IMR-90 (cell line): ENCODE measurements around the gene SSX4B. TPM values are rescaled to one million over a fixed set of nuclear protein-coding genes. Genes with fewer than 3 reads are reported as not detected.

Source experiments
- ATAC-seq: fragments of 200-7000 bp; cut with Tn5 transposase; 2 replicates; pipeline ENCODE4 v1.9.1; 2020; ENCODE audit warnings: low read depth, mild to moderate bottlenecking, moderate library complexity
- BruUV-seq: library from RNA; stranded (reverse); fragments of 400-500 nt; replicated peaks from 2 replicates; lab custom pipeline; 2021; lab: Mats Ljungman, UMichigan
- CTCF ChIA-PET: fragments of 300-600 bp; formaldehyde crosslinking; extraction: SDS; loops from one replicate; lab custom pipeline; 2021; ENCODE audit warnings: antibody characterized with exemption; lab: Yijun Ruan, JAX
- POLR2A ChIA-PET: fragments of 300-600 bp; sonication (Branson Sonifier 250); formaldehyde crosslinking; loops from one replicate; lab custom pipeline; 2022; ENCODE audit warnings: antibody characterized with exemption; ENCODE audit not compliant: unreplicated experiment; lab: Charles Lee
- DNase-seq: peaks from one replicate; pipeline ENCODE4 v3.0.0; 2013
- H2AFZ ChIP-seq: replicated peaks from 2 replicates; pipeline ENCODE3; 2013; ENCODE audit warnings: low read length, mild to moderate bottlenecking; ENCODE audit not compliant: poor library complexity
- H2AK5ac ChIP-seq: 2 replicates; pipeline ENCODE4 v1.6.1; 2013; ENCODE audit warnings: low read depth, low read length, inconsistent platforms
- H2AK9ac ChIP-seq: replicated peaks from 2 replicates; pipeline ENCODE3; 2013; ENCODE audit warnings: mild to moderate bottlenecking, low read depth, low read length, moderate library complexity; ENCODE audit not compliant: poor library complexity
- H2BK120ac ChIP-seq: 2 replicates; pipeline ENCODE4 v1.6.1; 2013; ENCODE audit warnings: low read depth, low read length, inconsistent platforms
- H2BK15ac ChIP-seq: 3 replicates; pipeline ENCODE4 v1.6.1; 2013; ENCODE audit warnings: low read depth, low read length, inconsistent platforms
- H2BK20ac ChIP-seq: 2 replicates; pipeline ENCODE4 v1.6.1; 2013; ENCODE audit warnings: low read depth, mild to moderate bottlenecking, inconsistent platforms, low read length, moderate library complexity
- H2BK5ac ChIP-seq: 2 replicates; pipeline ENCODE4 v1.6.1; 2013; ENCODE audit warnings: mild to moderate bottlenecking, low read depth, low read length, inconsistent platforms; ENCODE audit not compliant: poor library complexity, severe bottlenecking
- H3K14ac ChIP-seq: replicated peaks from 2 replicates; pipeline ENCODE4 v1.6.1; 2013; ENCODE audit warnings: low read depth, low read length, inconsistent platforms
- H3K18ac ChIP-seq: 2 replicates; pipeline ENCODE4 v1.6.1; 2013; ENCODE audit warnings: low read depth, low read length, control low read depth
- H3K23ac ChIP-seq: 2 replicates; pipeline ENCODE4 v1.6.1; 2013; ENCODE audit warnings: low read depth, low read length, inconsistent platforms
- H3K27ac ChIP-seq: 2 replicates; pipeline ENCODE4 v1.5.1; 2013; ENCODE audit warnings: mild to moderate bottlenecking, control low read depth, low read length; ENCODE audit not compliant: insufficient read depth
- H3K27me3 ChIP-seq: 2 replicates; pipeline ENCODE4 v1.6.1; 2013; ENCODE audit warnings: low read length; ENCODE audit not compliant: control insufficient read depth, insufficient read depth
- H3K36me3 ChIP-seq: 2 replicates; pipeline ENCODE4 v1.6.1; 2013; ENCODE audit warnings: low read length, mixed read lengths; ENCODE audit not compliant: control insufficient read depth, insufficient read depth
- H3K4ac ChIP-seq: 2 replicates; pipeline ENCODE4 v1.6.1; 2013; ENCODE audit warnings: low read depth, low read length, inconsistent platforms
- H3K4me1 ChIP-seq: 2 replicates; pipeline ENCODE4 v1.6.1; 2013; ENCODE audit warnings: low read length, mixed read lengths; ENCODE audit not compliant: control insufficient read depth, insufficient read depth
- H3K4me2 ChIP-seq: 2 replicates; pipeline ENCODE4 v1.6.1; 2013; ENCODE audit warnings: low read depth, mild to moderate bottlenecking, control low read depth, low read length, moderate library complexity
- H3K4me3 ChIP-seq: 2 replicates; pipeline ENCODE4 v1.5.1; 2013; ENCODE audit warnings: low read depth, mild to moderate bottlenecking, control low read depth, low read length, moderate library complexity; ENCODE audit not compliant: insufficient read depth
- H3K56ac ChIP-seq: 2 replicates; pipeline ENCODE4 v1.6.1; 2013; ENCODE audit warnings: low read length, inconsistent platforms; ENCODE audit not compliant: insufficient read depth; ENCODE audit errors: extremely low read depth
- H3K79me1 ChIP-seq, 2 experiments: 2 replicates each; pipeline ENCODE4 v1.6.1; 2013; ENCODE audit warnings: low read length in 2 of 2, inconsistent platforms in 1 of 2, low read depth in 1 of 2
- H3K9ac ChIP-seq: 2 replicates; pipeline ENCODE4 v1.6.1; 2013; ENCODE audit warnings: low read depth, low read length, control low read depth
- H3K9me1 ChIP-seq: 2 replicates; pipeline ENCODE4 v1.6.1; 2013; ENCODE audit warnings: low read length, inconsistent platforms; ENCODE audit not compliant: insufficient read depth
- H3K9me3 ChIP-seq: 2 replicates; pipeline ENCODE4 v1.6.1; 2013; ENCODE audit warnings: low read length; ENCODE audit not compliant: control insufficient read depth, insufficient read depth
- H4K20me1 ChIP-seq: 2 replicates; pipeline ENCODE4 v1.6.1; 2013; ENCODE audit warnings: low read length, inconsistent platforms; ENCODE audit not compliant: insufficient read depth
- H4K5ac ChIP-seq: 2 replicates; pipeline ENCODE4 v1.6.1; 2013; ENCODE audit warnings: mild to moderate bottlenecking, low read depth, low read length, control low read depth
- H4K8ac ChIP-seq, 2 experiments: 2 replicates each; pipeline ENCODE4 v1.6.1; 2013; ENCODE audit warnings: low read depth in 2 of 2, low read length in 2 of 2, control low read depth in 1 of 2, inconsistent platforms in 1 of 2
- H4K91ac ChIP-seq: 2 replicates; pipeline ENCODE4 v1.6.1; 2013; ENCODE audit warnings: low read depth, low read length, inconsistent platforms; ENCODE audit not compliant: insufficient read depth
- BHLHE40 ChIP-seq: fragments of 150-350 bp; IDR thresholded peaks from 2 replicates; pipeline ENCODE4 v1.6.1; 2016; ENCODE audit warnings: mild to moderate bottlenecking, low read depth, low read length
- CEBPB ChIP-seq: IDR thresholded peaks from 2 replicates; pipeline ENCODE4 v1.6.1; 2012; ENCODE audit warnings: low read depth, low read length, improper control_type of control experiment
- CHD1 ChIP-seq: IDR thresholded peaks from 2 replicates; pipeline ENCODE4 v1.6.1; 2012; ENCODE audit warnings: low read depth, low read length, improper control_type of control experiment
- FOS ChIP-seq: fragments of 150-350 bp; IDR thresholded peaks from 2 replicates; pipeline ENCODE4 v1.6.1; 2016; ENCODE audit warnings: low read depth, low read length
- MAFK ChIP-seq: IDR thresholded peaks from 2 replicates; pipeline ENCODE4 v1.6.1; 2012; ENCODE audit warnings: low read depth, low read length, improper control_type of control experiment
- MAZ ChIP-seq: IDR thresholded peaks from 2 replicates; pipeline ENCODE4 v1.6.1; 2012; ENCODE audit warnings: low read depth, mild to moderate bottlenecking, low read length, improper control_type of control experiment, moderate library complexity, borderline replicate concordance
- NFE2L2 ChIP-seq: fragments of 150-350 bp; IDR thresholded peaks from 2 replicates; pipeline ENCODE4 v1.6.1; 2016; ENCODE audit warnings: low read depth, mild to moderate bottlenecking, low read length
- POLR2A ChIP-seq: IDR thresholded peaks from 2 replicates; pipeline ENCODE4 v1.6.1; 2012; ENCODE audit warnings: mild to moderate bottlenecking, low read depth, low read length
- RCOR1 ChIP-seq: IDR thresholded peaks from 2 replicates; pipeline ENCODE4 v1.6.1; 2012; ENCODE audit warnings: mild to moderate bottlenecking, low read length, improper control_type of control experiment; ENCODE audit not compliant: insufficient replicate concordance
- RFX5 ChIP-seq: IDR thresholded peaks from 2 replicates; pipeline ENCODE4 v1.8.0; 2012; ENCODE audit warnings: low read depth, mild to moderate bottlenecking, low read length, moderate library complexity
- SMC3 ChIP-seq: fragments of 150-350 bp; IDR thresholded peaks from 2 replicates; pipeline ENCODE4 v1.6.1; 2016; ENCODE audit warnings: low read depth, mild to moderate bottlenecking, antibody characterized with exemption, low read length, moderate library complexity
- WGBS, 2 experiments: methylation state at CpG; one replicate each; pipeline versions ENCODE4 v1.1.5 to v1.1.7; 2013; ENCODE audit warnings: missing lambda C conversion rate in 2 of 2; ENCODE audit not compliant: insufficient read length in 1 of 2; ENCODE audit errors: extremely low coverage in 2 of 2; 5-methylcytosine and 5-hydroxymethylcytosine counted together
- dilution Hi-C: fragments of 300-500 bp; cut with HindIII; formaldehyde crosslinking; loops from one replicate; pipeline ENCODE4 v1.14.3; 2018; ENCODE audit warnings: low sequenced_read_pairs; ENCODE audit not compliant: unreplicated experiment
- in situ Hi-C: fragments of 300-500 bp; cut with MboI; formaldehyde crosslinking; loops from 3 replicates; pipeline ENCODE4 v1.14.3; 2019; ENCODE audit warnings: low sequenced_read_pairs, inconsistent platforms, mixed read lengths
- intact Hi-C: fragments of 100-400 bp; cut with micrococcal nuclease; formaldehyde crosslinking; loops from 2 replicates; pipeline ENCODE4 v1.10.0; 2022
- polyA plus RNA-seq, 3 experiments: library from polyadenylated mRNA; depleted of rRNA; stranded (reverse); fragments of >200 nt; gene quantifications; 2 replicates each; pipeline ENCODE4 v1.2.3, GENCODE V29; 2012; ENCODE audit warnings: low replicate concordance in 1 of 3
- total RNA-seq: library from RNA; depleted of rRNA; stranded (reverse); fragments of >200 nt; gene quantifications from 2 replicates; pipeline ENCODE4 v1.2.3, GENCODE V29; 2012
- TF ChIP-seq, protein P1 (sequence below): conservative IDR thresholded peaks from 2 replicates; pipeline ENCODE4 v1.5.1; 2012; ENCODE audit warnings: mild to moderate bottlenecking, low read depth, low read length, improper control_type of control experiment
- TF ChIP-seq, protein P2 (sequence below): fragments of 150-350 bp; IDR thresholded peaks from 2 replicates; pipeline ENCODE4 v1.6.1; 2017; ENCODE audit warnings: mild to moderate bottlenecking, antibody characterized with exemption, low read length, low read depth
- TF ChIP-seq, protein P3 (sequence below): fragments of 150-350 bp; IDR thresholded peaks from 2 replicates; pipeline ENCODE4 v1.6.1; 2016; ENCODE audit warnings: low read depth, mild to moderate bottlenecking, low read length, moderate library complexity, borderline replicate concordance

The SSX4B gene
- total and polyA plus RNA-seq, 2 of the 4 experiments (the other 2 are of a cell fraction): not detected

GRCh38 chrX:48458711-48459110, 47.0 kb upstream of the SSX4B start:
- ATAC-seq: no peak
- H3K4me3 ChIP-seq: no peak overlapping the region
- H3K14ac ChIP-seq: no peak overlapping the region
- no peak overlapping the region for H2AK5ac ChIP-seq
- H2BK120ac ChIP-seq: no peak overlapping the region
- no peak for DNase-seq
- no peak overlapping the region for H2BK20ac ChIP-seq
- no peaks in the 10 kb centered on the region for H3K79me1 ChIP-seq
- H3K23ac ChIP-seq: no peak overlapping the region
- no peak overlapping the region for H4K91ac ChIP-seq
- no peaks in the 10 kb centered on the region for H3K36me3 ChIP-seq
- H2BK15ac ChIP-seq: no peak overlapping the region
- H4K5ac ChIP-seq: no peak overlapping the region
- H2AK9ac ChIP-seq: no peak overlapping the region
- H3K27ac ChIP-seq: no peak overlapping the region
- no peak overlapping the region for H3K18ac ChIP-seq
- no peaks in the 10 kb centered on the region for H3K4me1 ChIP-seq
- H3K9me1 ChIP-seq: no peaks in the 10 kb centered on the region
- no TSS peak for BruUV-seq
- intact Hi-C loops: no loop called here
- in situ Hi-C loops: no loop called here
- POLR2A ChIA-PET: no interaction called here
- dilution Hi-C loops: no loop called here
- no peak overlapping the region for H2BK5ac ChIP-seq
- H3K4me2 ChIP-seq: no peak overlapping the region
- H2AFZ ChIP-seq: peak overlapping the region; percentile 11
- no peak overlapping the region for H3K56ac ChIP-seq
- H3K9ac ChIP-seq: no peak overlapping the region
- TF ChIP-seq, protein P1, sequence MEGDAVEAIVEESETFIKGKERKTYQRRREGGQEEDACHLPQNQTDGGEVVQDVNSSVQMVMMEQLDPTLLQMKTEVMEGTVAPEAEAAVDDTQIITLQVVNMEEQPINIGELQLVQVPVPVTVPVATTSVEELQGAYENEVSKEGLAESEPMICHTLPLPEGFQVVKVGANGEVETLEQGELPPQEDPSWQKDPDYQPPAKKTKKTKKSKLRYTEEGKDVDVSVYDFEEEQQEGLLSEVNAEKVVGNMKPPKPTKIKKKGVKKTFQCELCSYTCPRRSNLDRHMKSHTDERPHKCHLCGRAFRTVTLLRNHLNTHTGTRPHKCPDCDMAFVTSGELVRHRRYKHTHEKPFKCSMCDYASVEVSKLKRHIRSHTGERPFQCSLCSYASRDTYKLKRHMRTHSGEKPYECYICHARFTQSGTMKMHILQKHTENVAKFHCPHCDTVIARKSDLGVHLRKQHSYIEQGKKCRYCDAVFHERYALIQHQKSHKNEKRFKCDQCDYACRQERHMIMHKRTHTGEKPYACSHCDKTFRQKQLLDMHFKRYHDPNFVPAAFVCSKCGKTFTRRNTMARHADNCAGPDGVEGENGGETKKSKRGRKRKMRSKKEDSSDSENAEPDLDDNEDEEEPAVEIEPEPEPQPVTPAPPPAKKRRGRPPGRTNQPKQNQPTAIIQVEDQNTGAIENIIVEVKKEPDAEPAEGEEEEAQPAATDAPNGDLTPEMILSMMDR: no peak
- TF ChIP-seq CEBPB: no peak
- TF ChIP-seq BHLHE40: no peak
- TF ChIP-seq RCOR1: no peak
- TF ChIP-seq SMC3: no peak
- TF ChIP-seq CHD1: no peak
- TF ChIP-seq, protein P2, sequence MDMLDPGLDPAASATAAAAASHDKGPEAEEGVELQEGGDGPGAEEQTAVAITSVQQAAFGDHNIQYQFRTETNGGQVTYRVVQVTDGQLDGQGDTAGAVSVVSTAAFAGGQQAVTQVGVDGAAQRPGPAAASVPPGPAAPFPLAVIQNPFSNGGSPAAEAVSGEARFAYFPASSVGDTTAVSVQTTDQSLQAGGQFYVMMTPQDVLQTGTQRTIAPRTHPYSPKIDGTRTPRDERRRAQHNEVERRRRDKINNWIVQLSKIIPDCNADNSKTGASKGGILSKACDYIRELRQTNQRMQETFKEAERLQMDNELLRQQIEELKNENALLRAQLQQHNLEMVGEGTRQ: no peak
- TF ChIP-seq NFE2L2: no peak
- no peak for TF ChIP-seq POLR2A
- TF ChIP-seq MAZ: no peak
- TF ChIP-seq MAFK: no peak
- TF ChIP-seq, protein P3, sequence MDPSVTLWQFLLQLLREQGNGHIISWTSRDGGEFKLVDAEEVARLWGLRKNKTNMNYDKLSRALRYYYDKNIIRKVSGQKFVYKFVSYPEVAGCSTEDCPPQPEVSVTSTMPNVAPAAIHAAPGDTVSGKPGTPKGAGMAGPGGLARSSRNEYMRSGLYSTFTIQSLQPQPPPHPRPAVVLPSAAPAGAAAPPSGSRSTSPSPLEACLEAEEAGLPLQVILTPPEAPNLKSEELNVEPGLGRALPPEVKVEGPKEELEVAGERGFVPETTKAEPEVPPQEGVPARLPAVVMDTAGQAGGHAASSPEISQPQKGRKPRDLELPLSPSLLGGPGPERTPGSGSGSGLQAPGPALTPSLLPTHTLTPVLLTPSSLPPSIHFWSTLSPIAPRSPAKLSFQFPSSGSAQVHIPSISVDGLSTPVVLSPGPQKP: no peak
- no peak for TF ChIP-seq FOS
- TF ChIP-seq RFX5: no peak
- no CpG with 5 or more reads among the region's 6 CpGs for WGBS, 2 experiments
- no peak overlapping the region for H3K4ac ChIP-seq
- H4K20me1 ChIP-seq: no peaks in the 10 kb centered on the region
- peaks cover 2% of the 10 kb centered on the region; the same call in 1 of the 2 replicates for H3K9me3 ChIP-seq
- no peak overlapping the region for H4K8ac ChIP-seq
- CTCF ChIA-PET: no interaction called here
- H3K27me3 ChIP-seq: no peaks in the 10 kb centered on the region
